Endothelial cell (in vitro differentiated cells): ENCODE measurements around the gene ZNF563. TPM values are rescaled to one million over a fixed set of nuclear protein-coding genes. Genes with fewer than 3 reads are reported as not detected.

Experiments used
- total RNA-seq: library from RNA; stranded (reverse); fragmentation: NEBNext Ultra II Directional; extraction: Animal tissue kit (Norgen Biotek cat#: 25700); gene quantifications from one replicate; pipeline ENCODE4 v1.2.1, GENCODE V29; 2021; ENCODE audit not compliant: unreplicated experiment

The ZNF563 gene
- total RNA-seq, 1 donor from 2014 or later = 1.2 TPM

Other genes with a start within 250 kb of the ZNF563 start
- 6.2 TPM for gene ZNF20, start 193.3 kb downstream of the ZNF563 start, total RNA-seq
- gene ZNF625, start 176.9 kb downstream of the ZNF563 start, total RNA-seq = 26.7 TPM
- 12.4 TPM for gene ZNF136, start 170.5 kb downstream of the ZNF563 start, total RNA-seq
- 7.0 TPM for gene ZNF44, start 38.8 kb downstream of the ZNF563 start, total RNA-seq
- 4.0 TPM for gene ZNF442, start 32.0 kb upstream of the ZNF563 start, total RNA-seq
- gene ZNF799, start 67.6 kb upstream of the ZNF563 start, total RNA-seq = 4.9 TPM
- gene ZNF443, start 107.4 kb upstream of the ZNF563 start, total RNA-seq = 7.3 TPM
- 6.6 TPM for gene ZNF709, start 151.2 kb upstream of the ZNF563 start, total RNA-seq
- 18.8 TPM for gene ZNF564, start 217.8 kb upstream of the ZNF563 start, total RNA-seq